IgD-negative memory B cell (primary cell): Measurements from ENCODE around the gene PDE11A. TPM values are rescaled to one million over a fixed set of nuclear protein-coding genes. Genes with fewer than 3 reads are reported as not detected.
"Not testable (repeated sequence)": the region's sequence is repeated elsewhere in the genome, so short reads cannot be mapped to it uniquely, and the experiment has no call there.

ENCODE experiments used
- H3K27ac Mint-ChIP-seq, 3 donors: one replicate each; pipeline ENCODE4 v1.8.0; 2020 to 2022; ENCODE audit warnings: mild to moderate bottlenecking in 3 of 3, mixed read lengths in 3 of 3, moderate library complexity in 1 of 3
- H3K27me3 Mint-ChIP-seq: one replicate; pipeline ENCODE4 v1.8.0; 2021; ENCODE audit warnings: mixed read lengths
- H3K36me3 Mint-ChIP-seq: one replicate; pipeline ENCODE4 v1.8.0; 2020; ENCODE audit warnings: mild to moderate bottlenecking, mixed read lengths
- H3K4me1 Mint-ChIP-seq, 3 donors: one replicate each; pipeline ENCODE4 v1.8.0; 2020 to 2022; ENCODE audit warnings: mixed read lengths in 3 of 3, mild to moderate bottlenecking in 1 of 3
- H3K4me3 Mint-ChIP-seq, 4 donors: one replicate each; pipeline ENCODE4 v1.8.0; 2020 to 2022; ENCODE audit warnings: mild to moderate bottlenecking in 4 of 4, mixed read lengths in 4 of 4, moderate library complexity in 3 of 4
- H3K9me3 Mint-ChIP-seq, 3 donors: one replicate each; pipeline ENCODE4 v1.8.0; 2020 to 2021; ENCODE audit warnings: mixed read lengths in 3 of 3, mild to moderate bottlenecking in 1 of 3
- polyA plus RNA-seq: library from polyadenylated mRNA; unstranded; fragments of 300-500 nt; fragmentation: Illumina TruSeq; gene quantifications from one replicate; pipeline ENCODE4 v1.2.3, GENCODE V29; 2021

The PDE11A gene
- polyA plus RNA-seq, 1 donor from 2014 or later: not detected

DNA sequence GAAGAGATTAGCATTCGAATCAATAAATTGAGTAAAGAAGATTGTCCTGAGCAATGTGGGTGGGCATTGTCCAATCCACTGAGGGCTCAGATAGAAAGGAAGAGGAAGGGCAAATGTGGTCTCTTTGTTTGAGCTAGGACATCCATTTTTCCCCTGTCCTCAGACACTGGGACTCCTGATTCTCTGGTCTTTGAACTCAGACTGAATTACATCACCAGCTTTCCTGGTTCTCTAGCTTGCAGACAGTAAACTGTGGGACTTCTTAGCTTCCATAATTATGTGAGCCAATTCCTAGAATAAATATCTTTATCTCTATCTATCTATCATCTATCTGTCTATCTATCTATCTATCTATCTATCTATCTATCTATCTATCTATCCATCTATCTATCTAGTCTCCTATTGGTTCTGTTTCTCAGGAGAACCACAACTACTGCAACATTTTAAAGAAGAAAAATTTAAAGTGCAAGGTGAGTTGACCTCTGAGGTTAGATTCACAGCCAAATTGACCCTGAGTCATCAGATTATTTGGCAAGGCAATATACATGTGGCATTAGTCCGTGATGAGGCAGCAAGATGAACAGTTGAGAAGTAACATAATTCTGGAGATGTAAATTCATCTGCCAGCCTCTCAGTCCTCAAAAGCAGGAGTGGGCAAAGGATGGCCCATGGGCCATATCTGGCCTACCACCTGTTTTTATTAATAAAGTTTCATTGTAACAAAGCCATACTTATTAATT is 191.4 kb downstream of the PDE11A start:
- Mint-ChIP-seq H3K27me3 (peaks cover 3% of the 10 kb centered on the region), H3K4me1 (no peaks in the 10 kb centered on the region), H3K4me3 (no peak overlapping the region), H3K9me3 (peaks cover 2 to 6% (median 4%) of the 10 kb centered on the region in 3 donors), H3K27ac (no peak overlapping the region), H3K36me3 (no peaks in the 10 kb centered on the region)

GRCh38 chr2:177880285-177880684 is 192.3 kb downstream of the PDE11A start:
- H3K4me3 Mint-ChIP-seq: no peak overlapping the region
- peaks cover 2 to 6% (median 4%) of the 10 kb centered on the region in 3 donors for H3K9me3 Mint-ChIP-seq
- no peaks in the 10 kb centered on the region for H3K36me3 Mint-ChIP-seq
- H3K4me1 Mint-ChIP-seq: no peaks in the 10 kb centered on the region
- H3K27me3 Mint-ChIP-seq: peaks cover 3% of the 10 kb centered on the region
- no peak overlapping the region for H3K27ac Mint-ChIP-seq

DNA sequence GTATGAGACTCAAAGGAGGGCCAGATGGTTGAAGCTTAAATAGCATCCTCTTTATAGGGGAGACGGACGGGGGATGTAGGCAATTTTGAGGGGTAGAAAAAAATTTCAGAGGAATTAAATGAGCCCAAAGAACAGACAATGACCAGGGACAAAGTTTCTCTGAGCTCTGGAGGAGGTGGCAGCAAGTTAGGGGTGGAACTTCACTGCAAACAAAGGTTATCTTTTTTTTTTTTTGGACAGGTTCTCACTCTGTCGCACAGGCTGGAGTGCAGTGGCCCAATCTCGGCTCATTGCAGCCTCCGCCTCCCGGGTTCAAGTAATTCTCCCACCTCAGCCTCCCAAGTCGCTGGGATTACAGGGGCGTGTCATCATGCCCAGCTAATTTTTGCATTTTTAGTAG is 195.6 kb downstream of the PDE11A start:
- peaks cover 1 to 6% (median 4%) of the 10 kb centered on the region in 3 donors for H3K9me3 Mint-ChIP-seq
- peaks cover 5% of the 10 kb centered on the region for H3K27me3 Mint-ChIP-seq
- no peaks in the 10 kb centered on the region for H3K36me3 Mint-ChIP-seq
- H3K27ac Mint-ChIP-seq: no peak overlapping the region
- no peak overlapping the region for H3K4me3 Mint-ChIP-seq
- H3K4me1 Mint-ChIP-seq: no peaks in the 10 kb centered on the region

DNA sequence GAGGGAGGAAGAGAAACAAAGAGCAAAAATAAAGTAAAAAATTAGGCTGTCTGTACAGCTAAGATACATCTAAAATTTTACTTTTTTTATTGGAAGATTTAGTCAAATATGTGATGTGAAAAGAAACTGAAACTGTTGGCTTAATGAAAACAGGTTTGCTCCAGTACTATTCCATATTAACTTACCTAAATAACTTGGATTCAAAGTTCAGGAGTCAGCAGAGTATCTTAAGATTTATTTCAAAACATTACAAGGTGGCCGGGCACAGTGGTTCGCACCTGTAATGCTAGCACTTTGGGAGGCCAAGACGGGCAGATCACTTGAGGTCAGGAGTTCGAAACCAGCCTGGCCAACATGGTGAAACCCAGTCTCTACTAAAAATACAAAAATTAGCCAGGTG is 197.9 kb downstream of the PDE11A start:
- H3K27ac Mint-ChIP-seq: no peak overlapping the region
- peaks cover 0 to 5% (median 1%) of the 10 kb centered on the region in 3 donors for H3K9me3 Mint-ChIP-seq
- no peaks in the 10 kb centered on the region for H3K36me3 Mint-ChIP-seq
- H3K4me3 Mint-ChIP-seq: no peak overlapping the region
- H3K4me1 Mint-ChIP-seq: no peaks in the 10 kb centered on the region
- H3K27me3 Mint-ChIP-seq: peaks cover 4% of the 10 kb centered on the region

GRCh38 chr2:177873915-177874314 is 198.7 kb downstream of the PDE11A start:
- peaks cover 0 to 5% (median 1%) of the 10 kb centered on the region in 3 donors for H3K9me3 Mint-ChIP-seq
- no peak overlapping the region for H3K27ac Mint-ChIP-seq
- no peaks in the 10 kb centered on the region for H3K36me3 Mint-ChIP-seq

GRCh38 chr2:177872286-177872685 is 200.3 kb downstream of the PDE11A start:
- H3K9me3 Mint-ChIP-seq: peaks cover 0 to 5% (median 1%) of the 10 kb centered on the region in 3 donors
- no peaks in the 10 kb centered on the region for H3K4me1 Mint-ChIP-seq
- no peaks in the 10 kb centered on the region for H3K36me3 Mint-ChIP-seq
- peaks cover 4% of the 10 kb centered on the region for H3K27me3 Mint-ChIP-seq
- no peak overlapping the region for H3K27ac Mint-ChIP-seq
- no peak overlapping the region for H3K4me3 Mint-ChIP-seq

More at GRCh38 chr2:177873915-177874314, 198.7 kb downstream of the PDE11A start:
- Mint-ChIP-seq H3K4me1 (no peaks in the 10 kb centered on the region), H3K4me3 (no peak overlapping the region), H3K27me3 (peaks cover 4% of the 10 kb centered on the region)

DNA sequence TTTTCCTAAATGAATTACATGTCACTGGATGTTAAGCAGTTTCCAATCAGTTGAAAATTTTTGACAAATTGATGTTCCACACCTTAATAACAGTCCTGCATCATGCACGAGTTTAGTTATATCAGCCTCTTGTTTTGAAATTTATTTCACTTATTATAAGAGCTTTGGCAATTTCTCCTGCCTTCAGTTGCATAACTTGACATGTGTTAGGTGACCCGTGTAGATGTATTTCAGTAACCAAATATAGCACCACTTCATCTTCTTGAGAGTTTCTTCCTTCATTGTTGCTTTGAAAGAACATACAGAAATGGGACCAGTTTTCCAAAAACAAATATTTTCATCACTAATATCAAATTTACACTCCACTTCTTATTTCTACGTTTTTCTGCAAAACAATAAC is 202.7 kb downstream of the PDE11A start:
- no peak overlapping the region for H3K27ac Mint-ChIP-seq
- no peak overlapping the region for H3K4me3 Mint-ChIP-seq
- no peaks in the 10 kb centered on the region for H3K36me3 Mint-ChIP-seq
- H3K9me3 Mint-ChIP-seq: peaks cover 0 to 1% (median 1%) of the 10 kb centered on the region in 3 donors
- H3K4me1 Mint-ChIP-seq: peaks cover 0 to 1% (median 0%) of the 10 kb centered on the region in 3 donors
- H3K27me3 Mint-ChIP-seq: peaks cover 4% of the 10 kb centered on the region

- H3K27ac Mint-ChIP-seq: no peak overlapping the region
- H3K9me3 Mint-ChIP-seq: peaks cover 0 to 1% (median 1%) of the 10 kb centered on the region in 3 donors
- no peak overlapping the region for H3K4me3 Mint-ChIP-seq
- peaks cover 4% of the 10 kb centered on the region for H3K27me3 Mint-ChIP-seq
- H3K4me1 Mint-ChIP-seq: peaks cover 0 to 1% (median 0%) of the 10 kb centered on the region in 3 donors
- H3K36me3 Mint-ChIP-seq: no peaks in the 10 kb centered on the region
Measured at GRCh38 chr2:177869209-177869608, 203.4 kb downstream of the PDE11A start.

DNA sequence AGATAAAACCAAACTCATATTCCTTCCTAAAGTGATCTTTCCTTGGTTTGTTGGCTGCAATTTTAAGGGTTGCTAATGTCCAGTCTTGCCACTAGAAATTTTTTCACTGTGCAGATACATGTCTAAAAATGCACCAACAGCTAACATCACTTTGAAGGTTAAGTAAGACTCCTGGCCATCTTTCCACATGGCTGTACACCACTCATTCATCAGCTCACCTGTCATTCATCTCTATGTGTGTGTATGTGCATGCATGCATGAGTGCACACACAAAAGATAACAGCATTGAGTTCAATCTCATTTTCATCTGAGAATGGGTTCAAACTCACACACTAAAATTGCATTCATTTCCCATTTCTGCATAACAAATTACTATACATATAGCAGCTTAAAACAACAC is 203.8 kb downstream of the PDE11A start:
- Mint-ChIP-seq H3K9me3 (peaks cover 0 to 3% (median 1%) of the 10 kb centered on the region in 3 donors), H3K4me3 (no peak overlapping the region), H3K4me1 (peaks cover 0 to 1% (median 0%) of the 10 kb centered on the region in 3 donors), H3K27me3 (peaks cover 4% of the 10 kb centered on the region), H3K36me3 (peaks cover 3% of the 10 kb centered on the region), H3K27ac (no peak overlapping the region)

DNA sequence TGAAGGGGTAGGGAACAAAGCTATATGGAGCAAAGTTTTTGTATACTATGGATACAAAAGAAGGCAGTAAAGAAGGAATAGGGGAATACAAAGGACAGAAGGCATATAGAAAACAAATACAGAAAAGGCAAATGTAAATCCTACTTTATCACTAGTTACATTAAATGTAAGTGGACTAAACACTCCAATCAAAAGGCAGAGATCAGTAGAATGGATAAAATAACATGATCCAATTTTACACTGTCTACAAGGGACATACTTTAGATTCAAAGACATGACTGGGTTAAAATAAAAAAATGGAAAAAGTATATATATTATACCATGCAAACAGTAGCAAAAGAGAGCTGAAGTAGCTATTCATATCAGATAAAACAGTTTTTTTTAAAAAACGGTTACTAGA is 215.0 kb downstream of the PDE11A start:
- H3K27ac Mint-ChIP-seq: no peak overlapping the region
- H3K36me3 Mint-ChIP-seq: no peaks in the 10 kb centered on the region

GRCh38 chr2:177852389-177852788 is 220.2 kb downstream of the PDE11A start:
- peaks cover 5% of the 10 kb centered on the region for H3K27me3 Mint-ChIP-seq
- H3K27ac Mint-ChIP-seq: no peak overlapping the region
- H3K4me1 Mint-ChIP-seq: no peaks in the 10 kb centered on the region
- H3K36me3 Mint-ChIP-seq: no peaks in the 10 kb centered on the region
- peaks cover 1 to 8% (median 3%) of the 10 kb centered on the region in 3 donors for H3K9me3 Mint-ChIP-seq
- no peak overlapping the region for H3K4me3 Mint-ChIP-seq

More for the DNA sequence above, 215.0 kb downstream of the PDE11A start:
- Mint-ChIP-seq H3K9me3 (peaks cover 1 to 14% (median 12%) of the 10 kb centered on the region in 3 donors), H3K27me3 (peaks cover 4% of the 10 kb centered on the region), H3K4me3 (no peak overlapping the region), H3K4me1 (no peaks in the 10 kb centered on the region)

GRCh38 chr2:177843188-177843587 is 229.4 kb downstream of the PDE11A start:
- H3K9me3 Mint-ChIP-seq: no peaks in the 10 kb centered on the region
- no peak overlapping the region for H3K4me3 Mint-ChIP-seq

DNA sequence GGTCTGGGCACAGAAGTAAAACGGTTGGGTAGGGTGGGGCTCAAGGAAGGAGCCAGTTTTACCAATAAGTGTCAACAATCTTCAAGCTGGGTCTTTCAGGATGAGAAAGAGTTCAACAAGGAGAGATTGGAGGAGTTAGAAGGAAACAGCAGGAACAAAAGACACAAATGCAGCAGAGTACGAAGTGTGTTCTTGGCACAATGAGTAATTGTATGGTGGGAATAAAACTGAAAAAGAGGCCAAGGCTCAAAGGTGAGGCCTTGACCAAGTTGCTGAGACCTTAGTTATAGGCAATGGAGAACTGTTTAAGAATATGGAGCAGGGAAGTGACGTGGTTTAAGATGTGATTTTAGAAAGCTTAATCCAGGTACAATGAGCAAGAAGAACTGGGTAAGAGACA is 230.3 kb downstream of the PDE11A start:
- no peak overlapping the region for H3K27ac Mint-ChIP-seq
- no peaks in the 10 kb centered on the region for H3K4me1 Mint-ChIP-seq
- H3K27me3 Mint-ChIP-seq: no peaks in the 10 kb centered on the region

More at GRCh38 chr2:177843188-177843587, 229.4 kb downstream of the PDE11A start:
- Mint-ChIP-seq H3K27me3 (peaks cover 1% of the 10 kb centered on the region), H3K4me1 (no peaks in the 10 kb centered on the region), H3K27ac (no peak overlapping the region), H3K36me3 (no peaks in the 10 kb centered on the region)

DNA sequence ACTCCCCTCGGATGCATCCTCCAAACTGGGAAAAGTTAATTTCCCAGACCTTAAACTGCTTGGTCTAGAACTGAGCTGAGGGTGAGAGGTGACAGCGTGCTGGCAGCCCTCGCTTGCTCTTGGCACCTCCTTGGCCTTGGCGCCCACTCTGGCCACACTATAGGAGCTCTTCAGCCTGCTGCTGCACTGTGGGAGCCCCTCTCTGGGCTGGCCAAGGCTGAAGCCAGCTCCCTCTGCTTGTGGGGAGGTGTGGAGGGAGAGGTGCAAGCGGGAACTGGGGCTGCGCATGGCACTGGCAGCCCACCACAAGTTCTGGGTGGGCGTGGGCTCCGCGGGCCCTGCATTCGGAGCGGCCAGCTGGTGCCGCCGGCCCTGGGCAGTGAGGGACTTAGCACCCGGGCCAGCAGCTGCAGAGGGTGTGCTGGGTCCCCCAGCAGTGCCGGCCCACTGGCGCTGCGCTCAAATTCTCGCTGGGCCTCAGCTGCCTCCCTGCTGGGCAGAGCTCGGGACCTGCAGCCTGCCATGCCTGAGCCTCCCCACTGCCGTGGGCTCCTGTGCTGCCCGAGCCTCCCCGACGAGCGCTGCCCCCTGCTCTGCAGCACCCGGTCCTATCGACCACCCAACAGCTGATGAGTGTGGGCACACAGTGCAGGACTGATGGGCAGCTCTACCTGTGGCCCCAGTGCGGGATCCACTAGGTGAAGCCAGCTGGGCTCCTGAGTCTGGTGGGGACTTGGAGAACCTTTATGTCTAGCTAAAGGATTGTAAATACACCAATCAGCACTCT is 237.0 kb downstream of the PDE11A start:
- H3K4me3 Mint-ChIP-seq, H3K27ac Mint-ChIP-seq, H3K36me3 Mint-ChIP-seq, H3K27me3 Mint-ChIP-seq, H3K9me3 Mint-ChIP-seq, H3K4me1 Mint-ChIP-seq: not testable (repeated sequence)

More for the DNA sequence above, 230.3 kb downstream of the PDE11A start:
- H3K4me3 Mint-ChIP-seq: no peak overlapping the region
- peaks cover 0 to 4% (median 0%) of the 10 kb centered on the region in 3 donors for H3K9me3 Mint-ChIP-seq
- no peaks in the 10 kb centered on the region for H3K36me3 Mint-ChIP-seq

- H3K27me3 Mint-ChIP-seq: no peaks in the 10 kb centered on the region
- no peak overlapping the region for H3K4me3 Mint-ChIP-seq
- peak overlapping the region in 1 of 3 donors; percentile 73 for H3K27ac Mint-ChIP-seq
- H3K4me1 Mint-ChIP-seq: no peaks in the 10 kb centered on the region
- H3K9me3 Mint-ChIP-seq: peaks cover 0 to 7% (median 0%) of the 10 kb centered on the region in 3 donors
- H3K36me3 Mint-ChIP-seq: no peaks in the 10 kb centered on the region
Measured at GRCh38 chr2:177832611-177833433, 239.8 kb downstream of the PDE11A start.
